Measurements from ENCODE around the gene EML6.
A peak's percentile ranks its signal among the peaks of the same experiment; 100 is the strongest.
"Not testable (repeated sequence)": the region's sequence is repeated elsewhere in the genome, so short reads cannot be mapped to it uniquely, and the experiment has no call there.

The EML6 gene

GRCh38 chr2:54723131-54723995 lies at the start of gene EML6:
Gene EML6, plus strand, starts transcription at chr2:54723662. Its CDS starts 1,400 bp downstream, at chr2:54725062.
- peak; percentile 98 for DNase-seq

GRCh38 chr2:54675281-54675680 lies 48.2 kb upstream of the EML6 start:
- DNase-seq: no peak

GRCh38 chr2:54675738-54676137 lies 47.7 kb upstream of the EML6 start:
- DNase-seq: no peak

DNA sequence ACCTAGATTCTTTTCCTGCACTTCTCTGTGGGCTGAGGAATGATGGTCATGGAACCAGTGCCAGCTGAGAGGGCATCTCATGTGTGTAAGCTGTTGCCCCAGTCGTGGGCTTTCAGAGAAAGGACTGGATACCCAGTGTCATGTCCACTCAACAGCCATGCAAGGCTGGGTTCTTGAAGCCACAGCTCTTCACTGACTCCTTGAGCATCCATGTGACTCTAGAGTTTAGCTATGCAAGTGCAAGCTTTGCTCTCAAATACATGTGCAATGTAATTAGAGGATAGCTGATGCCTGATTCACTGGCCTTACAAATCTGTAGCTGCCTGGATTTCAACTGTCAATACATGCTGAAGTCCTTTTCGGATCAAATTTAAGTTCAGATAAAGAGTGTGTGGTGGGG lies 46.8 kb upstream of the EML6 start:
- DNase-seq: no peak

DNA sequence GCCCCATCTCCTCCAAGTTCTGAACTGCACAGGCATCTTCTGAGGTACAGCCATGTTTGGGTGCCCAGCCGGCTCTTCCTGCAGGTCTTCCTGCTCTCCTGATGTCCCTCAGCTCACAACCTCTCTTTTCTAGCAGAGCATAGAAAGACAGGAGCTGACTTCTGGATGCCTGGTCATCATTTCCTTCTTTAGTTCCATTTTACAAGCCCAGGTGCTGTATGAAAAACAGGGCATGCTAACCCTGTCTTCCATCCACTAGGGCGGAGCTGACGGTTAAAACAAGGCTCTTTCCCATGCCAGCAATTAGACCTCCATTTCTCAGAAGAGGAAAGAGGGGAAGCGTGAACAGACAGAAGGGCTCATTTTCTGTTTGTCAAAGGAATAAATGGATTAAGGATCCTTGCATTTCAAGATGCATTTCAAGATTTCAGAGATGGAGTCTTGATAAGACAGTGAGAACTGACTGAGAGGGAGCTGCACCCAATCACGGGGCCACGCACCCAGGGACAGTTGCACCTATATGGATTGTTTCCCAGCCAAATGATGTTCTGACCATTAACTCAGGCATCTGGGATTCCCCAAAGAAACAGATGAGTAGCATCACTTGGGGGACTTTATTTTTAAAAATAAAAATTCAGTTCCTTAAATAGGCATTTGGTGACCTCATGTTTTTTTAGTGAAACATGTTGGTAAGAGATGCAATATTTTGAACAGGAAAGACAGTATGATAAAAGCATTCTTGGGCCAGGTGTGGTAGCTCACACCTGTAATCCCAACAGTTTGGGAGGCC lies 45.8 kb upstream of the EML6 start:
- DNase-seq: no peak

- DNase-seq: no peak
These were observed 44.7 kb upstream of the EML6 start for GRCh38 chr2:54678719-54679118.

DNA sequence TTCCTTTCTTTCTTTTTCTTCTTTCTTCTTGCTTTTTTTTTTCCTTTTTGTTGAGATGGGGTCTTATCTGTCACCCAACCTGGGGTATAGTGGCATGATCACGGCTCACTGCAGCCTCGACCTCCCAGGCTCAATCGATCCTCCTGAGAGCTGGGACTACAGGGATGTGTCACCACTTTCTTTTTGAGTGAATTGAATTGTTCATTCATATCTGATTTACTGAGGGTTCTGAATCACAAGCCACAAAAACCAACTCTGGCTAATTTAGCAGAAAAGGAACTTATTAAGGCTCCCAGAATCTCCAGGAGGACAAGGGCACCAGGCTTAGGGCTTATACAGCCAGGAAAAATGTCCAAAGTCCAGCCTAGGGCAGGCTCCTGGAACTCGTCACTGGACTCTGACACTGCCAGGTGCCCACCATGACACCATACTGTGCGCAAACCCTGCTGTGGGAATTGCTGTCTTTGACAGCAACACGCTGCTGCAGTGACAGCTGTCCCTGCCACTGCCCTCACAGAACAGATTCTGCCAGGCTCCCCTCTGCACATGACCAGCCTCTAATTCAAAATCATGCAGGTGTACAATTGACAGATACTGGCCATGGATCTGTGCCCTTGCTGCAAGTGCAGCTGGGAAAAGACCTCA lies 42.9 kb upstream of the EML6 start:
- peak; percentile 78 for DNase-seq

GRCh38 chr2:54681416-54681815 lies 42.0 kb upstream of the EML6 start:
- DNase-seq: no peak

DNA sequence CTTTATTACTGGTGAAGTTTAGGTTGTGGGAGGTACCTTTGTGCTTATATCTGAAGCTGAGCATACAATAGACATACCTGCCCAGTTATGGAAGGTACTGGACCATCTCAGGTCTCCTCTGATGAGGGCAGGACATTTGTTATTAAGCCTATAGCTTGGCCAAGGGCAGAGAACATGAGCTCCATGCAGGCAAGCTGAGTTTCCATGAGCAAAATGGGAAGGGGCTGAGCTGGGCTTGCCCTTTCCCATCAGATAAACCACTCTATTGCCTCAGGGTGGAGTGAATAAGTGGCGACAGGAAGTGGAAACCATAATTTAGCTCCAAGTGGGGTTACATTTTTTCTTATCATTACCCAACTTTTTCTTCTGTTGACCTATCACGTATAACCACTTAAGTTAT lies 39.9 kb upstream of the EML6 start:
- DNase-seq: no peak

DNA sequence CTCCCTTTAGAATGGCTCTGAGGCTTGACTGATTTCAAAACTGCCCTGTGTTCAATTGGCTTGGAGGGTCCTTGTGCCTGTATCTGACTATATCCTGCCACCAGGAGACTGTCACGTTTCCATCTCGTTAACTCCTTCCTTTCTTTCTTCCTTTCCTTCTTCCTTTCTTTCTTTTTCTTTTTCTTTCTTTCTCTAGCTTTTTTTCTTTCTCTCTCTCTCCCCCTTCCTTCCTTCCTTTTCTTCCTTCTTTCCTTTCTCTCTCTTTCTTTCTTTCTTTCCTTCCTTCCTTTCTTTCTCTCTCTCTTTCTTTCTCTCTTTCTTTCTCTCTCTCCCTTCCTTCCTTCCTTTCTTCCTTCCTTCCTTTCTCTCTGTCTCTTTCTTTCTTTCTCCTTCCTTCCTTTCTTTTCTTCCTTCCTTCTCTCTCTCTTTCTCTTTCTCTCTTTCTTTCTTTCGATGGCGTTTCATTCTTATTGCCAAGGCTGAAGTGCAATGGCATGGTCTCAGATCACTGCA lies 38.1 kb upstream of the EML6 start:
- DNase-seq: no peak

- DNase-seq: no peak
These were observed 35.8 kb upstream of the EML6 start for GRCh38 chr2:54687595-54688152.

- no peak for DNase-seq
These were observed 31.9 kb upstream of the EML6 start for GRCh38 chr2:54691445-54692135.

DNA sequence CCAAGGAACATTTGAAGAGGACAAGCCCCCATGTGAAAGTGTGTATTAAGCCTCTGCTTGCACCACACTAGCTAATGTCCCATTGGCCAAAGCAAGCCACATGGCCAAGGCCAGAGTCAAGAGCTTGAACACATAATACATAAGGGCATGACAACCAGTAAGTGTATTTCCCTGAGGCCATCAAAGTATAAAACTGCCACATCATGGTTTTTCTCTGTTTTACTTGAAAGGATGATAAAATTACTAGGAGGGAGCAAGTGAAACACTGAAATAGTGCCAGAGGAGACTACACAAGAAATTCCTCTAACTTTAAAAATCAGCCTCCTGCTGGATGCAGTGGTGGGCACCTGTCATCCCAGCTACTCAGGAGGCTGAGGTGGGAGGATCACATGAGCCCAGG lies 30.9 kb upstream of the EML6 start:
- DNase-seq: no peak

- DNase-seq: no peak
These were observed 28.1 kb upstream of the EML6 start for GRCh38 chr2:54695378-54695777.

- DNase-seq: no peak
These were observed 25.5 kb upstream of the EML6 start for GRCh38 chr2:54697934-54698333.

DNA sequence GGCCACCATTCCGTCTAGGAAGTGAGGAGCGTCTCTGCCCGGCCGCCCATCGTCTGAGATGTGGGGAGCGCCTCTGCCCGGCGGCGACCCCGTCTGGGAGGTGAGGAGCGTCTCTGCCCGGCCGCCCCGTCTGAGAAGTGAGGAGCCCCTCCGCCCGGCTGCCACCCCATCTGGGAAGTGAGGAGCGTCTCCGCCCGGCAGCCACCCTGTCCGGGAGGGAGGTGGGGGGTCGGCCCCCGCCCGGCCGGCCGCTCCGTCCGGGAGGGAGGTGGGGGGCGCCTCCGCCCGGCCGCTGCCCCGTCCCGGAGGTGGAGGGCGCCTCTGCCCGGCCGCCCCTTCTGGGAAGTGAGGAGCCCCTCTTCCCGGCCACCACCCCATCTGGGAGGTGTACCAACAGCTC lies 24.5 kb upstream of the EML6 start:
- DNase-seq: not testable (repeated sequence)

DNA sequence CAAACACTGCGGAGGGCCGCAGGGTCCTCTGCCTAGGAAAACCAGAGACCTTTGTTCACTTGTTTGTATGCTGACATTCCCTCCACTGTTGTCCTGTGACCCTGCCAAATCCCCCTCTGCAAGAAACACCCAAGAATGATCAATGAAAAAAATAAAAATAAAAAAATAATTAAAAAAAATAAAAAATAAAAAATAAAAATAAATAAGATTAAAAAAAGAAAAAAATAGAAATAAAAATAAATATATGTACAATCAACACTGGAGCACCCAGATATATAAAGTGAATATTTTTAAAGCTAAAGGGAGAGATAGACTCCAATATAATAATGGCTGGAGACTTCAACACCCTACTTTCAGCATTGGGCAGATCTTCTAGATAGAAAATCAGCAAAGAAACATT lies 23.8 kb upstream of the EML6 start:
- DNase-seq: no peak

DNA sequence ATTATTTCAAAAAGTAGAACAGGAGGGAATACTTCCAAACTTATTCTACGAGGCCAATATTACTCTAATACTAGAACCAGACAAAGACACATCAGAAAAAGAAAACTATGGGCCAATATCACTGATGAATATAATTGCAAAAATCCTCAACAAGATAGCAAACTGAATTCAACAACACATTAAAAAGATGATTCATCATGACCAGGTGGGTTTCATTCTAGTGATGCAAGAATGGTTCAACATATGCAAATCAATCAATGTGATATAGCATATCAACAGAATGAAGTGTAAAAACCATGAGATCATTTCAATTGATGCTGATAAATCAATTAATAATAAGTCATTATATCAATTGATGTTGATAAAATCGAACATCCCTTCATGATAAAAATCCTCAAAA lies 22.4 kb upstream of the EML6 start:
- no peak for DNase-seq

- DNase-seq: no peak
These were observed 19.2 kb upstream of the EML6 start for GRCh38 chr2:54704238-54704637.

DNA sequence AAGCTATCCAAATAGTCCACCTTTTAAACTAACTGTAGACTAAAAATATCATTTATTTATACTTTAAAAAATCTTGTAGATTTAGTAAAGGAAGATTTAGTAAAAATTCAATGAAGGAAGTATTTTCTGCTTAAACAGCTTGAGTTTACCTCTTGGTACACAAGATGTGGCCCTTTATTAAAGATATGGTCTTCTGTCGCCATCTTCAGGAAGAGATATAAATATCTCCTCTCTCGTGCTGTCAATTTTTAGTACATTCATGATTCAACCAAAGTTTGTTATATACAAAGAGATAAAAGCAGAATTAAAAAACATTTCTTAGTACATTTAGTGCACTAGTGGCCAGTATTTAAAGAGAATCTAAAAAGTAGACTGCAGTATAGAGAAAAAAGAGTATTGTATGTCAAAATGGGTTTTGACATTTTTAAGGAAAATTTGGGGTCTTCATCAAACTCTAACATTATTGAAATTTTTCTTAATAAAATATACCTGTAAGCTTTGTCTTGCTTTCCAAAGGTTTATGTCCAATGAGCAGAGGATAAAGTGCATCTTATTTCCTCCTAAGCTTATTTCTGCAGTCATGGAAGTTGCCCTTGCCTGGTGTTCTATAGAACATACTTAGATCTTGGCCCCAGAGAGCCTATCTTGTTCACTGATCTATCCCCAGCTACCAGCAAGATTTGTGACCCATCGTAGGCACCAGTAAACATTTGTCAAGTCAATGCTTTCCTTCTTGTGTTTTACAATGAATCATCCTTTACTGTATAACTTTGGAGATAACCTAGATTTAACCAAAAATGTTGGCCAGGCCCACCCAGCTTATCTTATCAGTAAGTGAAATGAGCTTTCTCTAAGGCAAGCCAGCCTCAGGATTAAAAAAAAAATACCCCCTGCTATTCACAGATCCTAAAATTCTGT lies 18.5 kb upstream of the EML6 start:
- DNase-seq: no peak

GRCh38 chr2:54706622-54707021 lies 16.8 kb upstream of the EML6 start:
- DNase-seq: no peak

All from activated CD8-positive, alpha-beta memory T cell treated with anti-CD3 and anti-CD28 coated beads for 24 hours (primary cell).